Heart left ventricle (tissue), 16 donors: ENCODE measurements around the gene WFDC2. TPM values are rescaled to one million over a fixed set of nuclear protein-coding genes. Genes with fewer than 3 reads are reported as not detected.

Source experiments
- ATAC-seq, 4 donors: fragments of 200-7000 bp; cut with Tn5 transposase; one replicate each; pipeline ENCODE4 v1.9.1; 2020 to 2022; ENCODE audit warnings: moderate library complexity in 4 of 4, mild to moderate bottlenecking in 3 of 4, moderate number of reproducible peaks in 1 of 4
- DNase-seq, 5 donors: peaks; one replicate each; pipeline ENCODE4 v3.0.0-alpha.2; 2020
- H3K27ac ChIP-seq, 12 donors: fragments of 200-600 bp; sonication (generic) in 4 of 12; one replicate each; pipeline versions ENCODE4 v1.5.0 to v1.8.0; 2016 to 2022; ENCODE audit warnings: mild to moderate bottlenecking in 2 of 12
- H3K27me3 ChIP-seq, 9 donors: fragments of 200-600 bp; sonication (generic) in 2 of 9; one replicate each; pipeline versions ENCODE4 v1.5.1 to v1.8.0; 2016 to 2022; ENCODE audit warnings: mild to moderate bottlenecking in 3 of 9
- H3K36me3 ChIP-seq, 9 donors: fragments of 200-600 bp; sonication (generic) in 2 of 9; one replicate each; pipeline versions ENCODE4 v1.5.0 to v1.8.0; 2018 to 2022; ENCODE audit warnings: mild to moderate bottlenecking in 2 of 9
- H3K4me1 ChIP-seq, 12 donors: fragments of 200-600 bp; sonication (generic) in 4 of 12; one replicate each; pipeline versions ENCODE4 v1.5.0 to v1.8.0; 2016 to 2022; ENCODE audit warnings: mild to moderate bottlenecking in 3 of 12
- H3K4me3 ChIP-seq, 12 donors: fragments of 200-600 bp; sonication (generic) in 4 of 12; one replicate each; pipeline versions ENCODE4 v1.5.0 to v1.8.0; 2017 to 2022; ENCODE audit warnings: mild to moderate bottlenecking in 9 of 12, moderate library complexity in 4 of 12
- H3K9me3 ChIP-seq, 12 donors: fragments of 200-600 bp; sonication (generic) in 4 of 12; one replicate each; pipeline versions ENCODE4 v1.5.0 to v1.8.0; 2016 to 2022; ENCODE audit warnings: mild to moderate bottlenecking in 1 of 12
- CTCF ChIP-seq, 12 donors: fragments of 200-600 bp; sonication (generic) in 4 of 12; IDR thresholded peaks; one replicate each; pipeline versions ENCODE4 v1.5.0 to v1.8.0; 2018 to 2022; ENCODE audit warnings: antibody characterized with exemption in 12 of 12, mild to moderate bottlenecking in 5 of 12
- POLR2A ChIP-seq, 2 donors: fragments of 450-650 bp; IDR thresholded peaks; one replicate each; pipeline ENCODE4 v1.6.1; 2017; ENCODE audit warnings: antibody characterized with exemption in 2 of 2, mild to moderate bottlenecking in 2 of 2, moderate library complexity in 2 of 2
- WGBS, 4 donors: extraction: QIAGEN DNeasy Blood & Tissue Kit in 2 of 4; methylation state at CpG; one replicate each; pipeline versions ENCODE4 v1.1.5 to v1.1.7; 2013 to 2018; 5-methylcytosine and 5-hydroxymethylcytosine counted together
- intact Hi-C, 10 donors: fragments of 100-400 bp; cut with DNase I; formaldehyde crosslinking; loops; one replicate each; pipeline versions ENCODE4 v1.11.1 to v1.14.2; 2022
- polyA plus RNA-seq, 2 donors: library from polyadenylated mRNA; stranded (reverse); fragments of 200-250 nt; gene quantifications; one replicate each; pipeline ENCODE4 v1.2.3, GENCODE V29; 2013
- total RNA-seq, 9 donors: library from RNA; depleted of rRNA in 2 of 9; stranded (reverse); fragments of >200 nt in 2 of 9; fragmentation: NEBNext Ultra II Directional in 3 of 9; extraction: Animal tissue kit (Norgen Biotek cat#: 25700) in 3 of 9; gene quantifications; one replicate each; pipeline versions ENCODE4 v1.1.0 to v1.2.4, GENCODE V29; 2016 to 2023
- donor health status: ischemic (EF 13 %, LVEDD 7.1; RV severe dilation, severe dysfunction).
- donor health status: healthy with polysubstance abuse.
- donor health status: DM: no; HTN: yes; CAD: no.
- donor health status: DM: no; HTN: no; CAD: no.
- donor health status: ischemic (EF 25% LVEDD 6.9; RV normal size, moderate dysfunction).
- donor health status: ischemic (EF 25% LVEDD 5.7; RV mildly dilated, moderate dysfunction).
- donor health status: healthy.
- donor health status: DM: yes; HTN: yes; CAD: no.
- donor health status: ischemic (EF 35%, LVEDD 5.7; RV mildly dilated, moderate dysfunction).
- donor health status: nonischemic (EF 11% LVEDD 7.7; RV severe dilation, severe dysfunction).
- donor health status: DM: yes; HTN: yes; CAD: no.
- donor health status: PGD.
- donor health status: ischemic (EF 29% LVEDD 5.4; RV normal size, mild dysfunction).
- donor health status: nonischemic (EF 23%, LVEDD 6.1; RV moderate dilation, normal function).

WFDC2 gene
- total and polyA plus RNA-seq, 11 donors, result 0.51 to 4.7 (median 0.77) TPM; not detected in 8

DNA sequence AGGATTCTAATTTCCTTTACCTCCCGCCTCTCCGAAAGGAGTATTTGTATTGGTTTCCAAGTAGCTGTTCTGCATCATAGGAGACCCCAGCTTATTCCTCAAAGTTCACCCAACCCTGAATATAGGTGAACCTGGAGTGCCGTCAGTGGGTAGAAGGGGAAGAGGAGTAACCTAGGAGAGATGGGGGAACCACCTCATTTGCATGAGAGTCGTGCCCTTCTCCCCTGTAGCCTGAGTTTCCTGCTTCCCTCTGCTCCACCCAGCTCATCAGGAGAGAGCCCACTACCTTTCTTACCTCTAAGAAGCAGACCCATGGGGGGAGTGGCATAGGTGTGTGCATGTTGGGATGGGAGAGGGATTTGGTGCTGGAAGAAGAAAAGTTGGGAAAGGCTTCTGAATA, 17.3 kb upstream of the WFDC2 start:
- Histone ChIP-seq H3K36me3 (no peaks in the 10 kb centered on the region), H3K9me3 (no peaks in the 10 kb centered on the region), H3K4me3 (no peak overlapping the region), H3K27me3 (no peaks in the 10 kb centered on the region), H3K4me1 (peaks cover 0 to 9% (median 0%) of the 10 kb centered on the region in 12 donors), H3K27ac (peak overlapping the region in 1 of 12 donors; percentile 24)
- ATAC-seq (no peak), DNase-seq (no peak)
- 59 to 68% (median 61%) methylated on average over 4 of the region's 4 CpGs for WGBS, 4 donors
- TF ChIP-seq POLR2A (IDR thresholded peaks at IDR 0.05) (no peak), CTCF (IDR thresholded peaks at IDR 0.05) (no peak)
- intact Hi-C loops, result loop anchor here in 5 of 10 donors (5.0 to 10.0 kb wide), 4 partner anchors 135 to 323 kb away; no protein-coding TSS in a partner anchor

DNA sequence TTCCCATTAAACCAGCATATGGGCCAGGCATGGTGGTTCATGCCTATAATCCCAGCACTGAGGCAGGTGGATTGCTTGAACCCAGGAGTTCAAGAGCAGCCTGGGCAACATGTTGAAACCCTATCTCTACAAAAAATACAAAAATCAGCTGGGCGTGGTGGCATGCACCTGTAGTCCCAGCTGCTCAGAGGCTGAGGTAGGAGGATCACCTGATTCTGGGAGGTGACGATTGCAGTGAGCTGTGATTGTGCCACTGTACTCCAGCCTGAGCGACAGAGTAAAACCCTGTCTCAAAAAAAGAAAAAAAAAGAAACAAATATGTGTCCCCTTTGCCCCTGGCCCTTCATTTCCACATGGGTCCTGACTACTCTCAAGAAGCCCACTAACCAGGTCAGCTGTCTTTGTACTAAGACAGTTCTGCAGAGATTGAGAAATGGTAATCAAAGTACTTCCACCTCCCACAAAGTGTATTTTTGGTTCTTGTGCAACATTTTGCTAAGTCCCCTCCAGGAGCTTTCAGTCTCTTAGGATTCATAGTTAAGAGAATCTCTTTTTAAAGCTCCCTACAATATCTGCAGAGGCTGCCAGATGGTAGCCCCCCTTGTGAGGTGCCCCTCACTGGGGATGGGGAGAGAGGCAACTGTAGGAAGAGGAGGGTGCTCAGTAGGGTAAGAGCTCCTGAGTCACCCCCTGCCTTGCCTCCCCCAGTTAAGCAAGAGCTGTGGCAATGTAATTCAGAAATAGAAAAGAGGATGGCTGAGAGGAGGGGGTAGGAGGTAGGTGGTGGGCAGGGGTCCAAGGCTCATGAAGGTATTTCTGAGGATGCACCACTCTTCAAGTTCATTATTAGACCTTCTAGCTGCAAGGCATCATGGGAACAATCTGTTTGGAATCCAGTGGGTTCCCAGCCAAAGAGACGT, 16.5 kb upstream of the WFDC2 start:
- WGBS, 4 donors, result 62 to 77% (median 72%) methylated on average over 4 of the region's 4 CpGs

GRCh38 chr20:45456632-45457031, 12.9 kb upstream of the WFDC2 start:
- WGBS, 4 donors, result 13 to 22% (median 18%) methylated on average over 6 of the region's 6 CpGs

More for the DNA sequence above, 16.5 kb upstream of the WFDC2 start:
- ATAC-seq, result no peak
- peaks cover 0 to 9% (median 0%) of the 10 kb centered on the region in 12 donors for H3K4me1 ChIP-seq
- DNase-seq, result no peak
- peak overlapping the region in 1 of 12 donors; percentile 1 for H3K27ac ChIP-seq
- H3K4me3 ChIP-seq, result no peak overlapping the region
- H3K9me3 ChIP-seq, result no peaks in the 10 kb centered on the region
- H3K36me3 ChIP-seq, result no peaks in the 10 kb centered on the region
- intact Hi-C loops, result loop anchor here in 5 of 10 donors (5.0 to 10.0 kb wide), 4 partner anchors 136 to 322 kb away; no protein-coding TSS in a partner anchor
- no peak for TF ChIP-seq CTCF (IDR thresholded peaks at IDR 0.05)
- no peak for TF ChIP-seq POLR2A (IDR thresholded peaks at IDR 0.05)
- H3K27me3 ChIP-seq, result no peaks in the 10 kb centered on the region

More at GRCh38 chr20:45456632-45457031, 12.9 kb upstream of the WFDC2 start:
- intact Hi-C loops, result loop anchor here in 4 of 10 donors (5.0 to 10.0 kb wide), 3 partner anchors 308 to 318 kb away; no protein-coding TSS in a partner anchor
- Histone ChIP-seq H3K36me3 (no peaks in the 10 kb centered on the region), H3K27ac (no peak overlapping the region), H3K27me3 (no peaks in the 10 kb centered on the region), H3K4me1 (no peaks in the 10 kb centered on the region), H3K9me3 (no peaks in the 10 kb centered on the region), H3K4me3 (no peak overlapping the region)
- ATAC-seq (peak in 1 of 4 donors; percentile 48), DNase-seq (no peak)
- TF ChIP-seq CTCF (IDR thresholded peaks at IDR 0.05) (peak in 8 of 12 donors; percentile 7 to 30 (median 14)), POLR2A (IDR thresholded peaks at IDR 0.05) (no peak)
